Effector CD4-positive, alpha-beta T cell (primary cell): ENCODE measurements around the gene GAMT.

ENCODE experiments used
- DNase-seq: peaks from one replicate; pipeline ENCODE4 v3.0.0-alpha.2; 2020

GAMT gene

GRCh38 chr19:1383312-1384084 is 17.8 kb downstream of the GAMT start, which contains the start of gene NDUFS7:
TSS of gene NDUFS7 (plus strand) at chr19:1383907. CDS start at chr19:1383927, 20 bp downstream.
- peak; percentile 89 for DNase-seq

DNA sequence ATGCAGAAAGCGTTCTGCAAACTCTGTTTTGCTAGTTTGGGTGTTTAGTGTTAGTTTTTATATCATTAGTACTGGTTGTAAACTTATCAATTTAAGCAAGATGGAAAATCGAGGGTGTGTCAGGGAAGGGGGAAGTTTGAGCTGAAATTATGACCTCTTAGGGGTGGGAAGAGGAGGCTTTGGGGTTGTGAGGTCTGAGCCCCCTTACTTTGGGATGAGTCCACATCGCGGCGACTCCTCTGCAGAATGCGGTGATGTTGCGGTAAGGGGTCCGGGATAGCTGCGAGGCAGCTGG is 18.4 kb downstream of the GAMT start:
- DNase-seq: no peak

GRCh38 chr19:1382250-1382649 is 19.1 kb downstream of the GAMT start:
- DNase-seq: no peak

- DNase-seq: no peak
Measured at GRCh38 chr19:1379961-1380489, 21.3 kb downstream of the GAMT start.

- no peak for DNase-seq
Measured at GRCh38 chr19:1379126-1379905, 22.0 kb downstream of the GAMT start.

DNA sequence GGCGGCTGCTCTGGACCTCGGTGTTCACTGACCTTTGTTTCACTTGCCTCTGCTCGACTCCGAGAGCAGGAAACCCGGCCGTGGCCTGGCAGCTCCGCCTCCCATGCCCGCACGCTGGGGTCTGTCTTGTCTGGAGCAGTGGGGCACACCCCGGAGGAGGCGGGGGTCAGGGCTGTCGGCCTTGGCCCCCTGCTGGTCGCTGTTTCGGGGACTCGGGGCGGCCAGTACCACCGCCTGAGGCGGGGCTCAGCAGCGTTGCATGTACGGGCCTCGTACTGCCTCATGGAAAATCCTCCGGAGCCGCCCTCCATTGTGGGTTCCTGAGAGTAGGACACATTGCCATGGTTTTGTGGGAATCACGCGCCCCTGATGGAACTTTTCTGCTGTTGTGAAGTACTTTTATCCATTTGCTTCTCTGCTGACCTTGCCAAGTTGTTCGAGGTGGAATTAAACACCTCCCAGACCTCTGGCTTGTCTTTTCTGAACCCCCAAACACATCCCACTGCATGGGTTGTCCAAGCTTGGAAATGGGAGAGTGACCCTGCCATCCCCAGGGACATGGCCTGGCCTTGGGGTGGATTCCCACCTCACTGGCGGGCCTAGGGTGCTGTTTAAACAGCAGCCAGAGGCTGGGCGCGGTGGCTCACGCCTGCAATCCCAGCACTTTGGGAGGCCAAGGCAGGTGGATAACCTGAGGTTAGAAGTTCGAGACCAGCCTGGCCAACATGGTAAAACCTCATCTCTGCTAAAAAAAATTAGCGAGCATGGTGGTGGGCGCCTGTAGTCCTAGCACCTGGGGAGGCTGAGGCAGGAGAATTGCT is 23.2 kb downstream of the GAMT start:
- no peak for DNase-seq

- DNase-seq: no peak
Measured at GRCh38 chr19:1377176-1377964, 24.0 kb downstream of the GAMT start.

- no peak for DNase-seq
Measured at GRCh38 chr19:1376415-1376805, 24.9 kb downstream of the GAMT start.

DNA sequence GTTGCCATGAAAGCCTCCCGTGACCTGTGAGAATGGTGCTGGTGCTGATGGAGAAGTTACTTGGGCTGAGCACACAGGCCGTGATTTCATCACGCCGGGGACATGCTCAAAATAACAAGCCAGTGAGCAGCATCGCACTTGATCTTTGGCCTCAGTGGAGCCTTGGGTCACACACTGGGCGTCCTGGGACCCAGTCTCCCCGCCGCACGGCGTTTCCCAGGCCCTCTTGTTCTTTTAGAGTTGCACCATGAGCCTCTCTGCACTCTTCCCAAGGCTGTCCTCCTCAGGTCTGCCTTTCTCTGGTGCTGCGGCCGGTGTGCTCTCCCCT is 27.1 kb downstream of the GAMT start:
- no peak for DNase-seq

- DNase-seq: no peak
Measured at GRCh38 chr19:1373534-1374249, 27.6 kb downstream of the GAMT start.

GRCh38 chr19:1373042-1373533 is 28.3 kb downstream of the GAMT start:
- DNase-seq: no peak

DNA sequence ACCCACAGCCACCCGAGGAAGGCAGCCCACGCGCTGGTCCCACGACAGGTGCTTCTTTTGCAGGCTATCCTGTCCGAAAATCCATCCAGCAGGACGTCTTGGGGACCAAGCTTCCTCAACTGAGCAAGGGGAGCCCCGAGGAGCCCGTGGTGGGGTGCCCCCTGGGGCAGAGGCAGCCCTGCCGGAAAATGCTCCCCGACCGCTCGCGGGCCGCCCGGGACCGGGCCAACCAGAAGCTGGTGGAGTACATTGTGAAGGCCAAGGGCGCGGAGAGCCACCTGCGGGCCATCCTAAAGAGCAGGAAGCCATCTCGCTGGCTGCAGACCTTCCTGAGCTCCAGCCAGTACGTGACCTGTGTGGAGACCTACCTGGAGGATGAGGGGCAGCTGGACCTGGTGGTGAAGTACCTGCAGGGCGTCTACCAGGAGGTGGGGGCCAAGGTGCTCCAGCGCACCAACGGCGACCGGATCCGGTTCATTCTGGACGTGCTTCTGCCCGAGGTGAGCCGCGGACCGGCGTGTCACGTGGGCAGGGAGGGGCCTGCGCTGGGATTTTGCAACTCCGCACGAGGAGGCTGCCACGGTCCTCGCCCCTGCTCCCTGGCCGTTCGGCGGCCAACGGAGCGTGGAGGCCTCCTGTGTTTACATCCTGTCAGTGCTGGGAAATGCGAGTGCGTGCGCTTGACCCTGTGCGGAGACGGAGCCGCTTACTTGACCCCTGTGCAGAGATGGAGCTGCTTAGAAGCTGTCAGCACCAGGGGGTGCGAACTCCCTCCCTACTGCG is 30.6 kb downstream of the GAMT start:
- DNase-seq: no peak

DNA sequence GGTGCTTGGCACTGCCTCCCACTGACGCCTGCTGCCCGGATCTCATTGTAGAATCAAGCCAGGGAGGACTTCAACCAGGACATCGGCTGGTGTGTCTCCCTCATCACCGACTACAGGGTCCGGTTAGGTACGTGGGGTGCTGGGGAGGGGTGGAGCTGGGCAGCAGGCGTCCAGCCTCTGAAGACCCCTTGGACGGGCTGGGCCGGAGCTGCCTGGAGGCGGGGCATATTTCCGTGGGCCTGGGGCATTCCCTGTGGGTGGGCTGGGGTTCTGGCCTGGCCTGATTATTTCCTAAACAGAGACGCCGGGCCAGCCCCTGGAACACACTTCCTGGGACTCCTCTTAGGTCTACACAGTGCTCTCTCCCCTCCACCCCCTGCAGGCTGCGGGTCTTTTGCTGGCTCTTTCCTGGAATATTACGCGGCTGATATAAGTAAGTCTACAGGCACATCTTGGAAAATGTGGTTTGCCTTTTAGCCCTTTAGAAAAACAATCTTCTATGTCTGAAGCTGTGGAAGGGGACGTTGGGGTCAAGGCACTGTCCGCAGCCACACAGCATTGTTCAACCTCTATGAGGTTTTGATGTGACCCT is 32.0 kb downstream of the GAMT start:
- no peak for DNase-seq

DNA sequence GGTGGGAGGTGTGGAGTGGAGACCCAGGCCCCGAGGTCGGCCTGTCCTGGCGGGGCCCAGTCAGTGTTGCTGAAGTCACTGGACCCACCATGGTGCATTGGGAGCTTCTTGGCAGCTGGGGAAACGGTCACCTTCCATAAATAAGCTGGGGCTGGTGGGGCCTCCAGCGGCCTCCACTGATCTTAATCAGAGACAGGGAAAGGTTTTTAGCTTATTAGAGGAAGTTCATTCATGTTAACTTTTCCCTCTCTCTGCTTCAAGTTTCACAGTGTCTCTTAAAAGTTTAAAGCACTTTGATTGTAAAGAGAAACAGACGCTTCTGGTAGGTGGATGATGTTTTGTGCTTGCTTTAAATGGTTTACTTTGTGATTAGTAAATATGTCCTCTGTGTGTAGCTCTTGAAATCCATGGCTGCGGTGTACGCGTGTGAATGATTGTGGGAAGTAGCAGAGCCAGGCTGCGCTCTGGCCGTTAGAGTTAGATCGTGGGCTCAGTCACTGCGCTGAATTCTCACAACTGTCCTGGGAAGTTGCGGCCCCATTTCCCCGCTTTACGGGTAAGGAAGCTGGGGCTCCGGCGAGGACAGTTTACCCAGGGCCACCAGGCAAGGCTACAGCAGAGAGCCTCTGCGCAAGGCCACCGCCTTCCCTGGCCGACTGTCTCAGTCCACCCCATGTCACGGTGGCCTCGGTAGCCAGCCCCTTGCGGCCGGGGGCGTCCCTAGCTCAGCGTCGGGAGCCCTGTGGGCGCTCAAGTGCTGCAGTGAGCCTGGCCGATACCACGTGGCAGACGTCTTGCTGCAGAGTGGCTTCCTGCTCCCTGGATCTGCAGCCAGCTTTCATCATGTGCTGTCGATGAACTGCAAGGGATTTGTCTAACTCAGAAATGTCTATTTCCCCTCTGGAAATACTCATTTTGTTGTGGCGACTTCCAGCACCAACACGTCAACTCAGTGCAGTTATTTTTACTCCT is 34.2 kb downstream of the GAMT start:
- DNase-seq: no peak

DNA sequence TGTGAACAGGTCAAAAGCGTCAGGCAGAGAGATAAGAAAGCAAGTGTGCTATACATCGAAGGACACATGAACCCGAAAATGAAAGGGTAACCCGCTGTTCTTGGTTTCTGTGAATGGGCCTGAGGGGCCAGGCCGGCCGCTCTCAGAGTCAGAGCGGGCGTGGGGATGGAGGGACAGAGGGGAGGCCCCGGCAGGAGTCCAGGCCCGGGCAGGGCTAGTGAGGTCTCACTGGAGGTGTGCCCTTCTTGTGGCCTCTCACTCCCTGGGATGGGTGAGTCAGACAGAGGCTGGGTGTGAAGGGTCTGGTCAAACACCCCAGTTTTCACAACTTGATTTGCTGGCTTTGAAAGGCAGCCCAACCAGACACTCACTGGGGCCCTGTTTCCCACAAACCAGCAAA is 35.0 kb downstream of the GAMT start:
- no peak for DNase-seq

GRCh38 chr19:1365319-1366269 is 35.7 kb downstream of the GAMT start:
- no peak for DNase-seq

DNA sequence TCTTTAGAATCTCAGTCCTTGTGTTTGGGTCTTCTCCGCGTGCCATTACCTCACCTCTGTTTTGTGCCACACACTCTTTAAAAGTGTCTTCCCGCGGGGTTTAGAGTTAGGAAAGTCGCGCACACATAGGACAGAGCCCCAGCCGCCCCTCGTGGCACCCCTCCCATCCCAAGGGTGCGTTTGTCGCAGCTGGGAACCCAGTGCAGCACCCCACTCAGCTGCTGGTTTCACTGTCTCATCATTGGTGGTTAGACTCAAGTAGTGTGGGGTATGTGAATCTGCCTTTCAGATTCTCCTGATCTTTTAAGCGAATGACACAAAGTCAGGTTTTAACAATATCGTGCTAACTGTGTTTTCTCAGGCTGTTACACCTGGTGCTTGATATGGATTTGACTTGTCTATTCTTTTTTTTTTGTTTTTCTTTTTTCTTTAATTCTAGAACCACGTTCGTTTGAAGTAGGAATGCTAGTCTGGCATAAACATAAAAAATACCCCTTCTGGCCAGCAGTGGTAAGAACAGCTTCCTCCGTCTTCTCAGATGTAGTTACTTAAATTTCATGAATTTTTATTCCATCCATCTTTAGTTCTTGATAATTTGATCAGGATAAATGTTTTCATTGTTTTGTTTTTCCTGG is 37.2 kb downstream of the GAMT start:
- DNase-seq: no peak
